ENCODE results near the gene PLA2G2A.

DNA sequence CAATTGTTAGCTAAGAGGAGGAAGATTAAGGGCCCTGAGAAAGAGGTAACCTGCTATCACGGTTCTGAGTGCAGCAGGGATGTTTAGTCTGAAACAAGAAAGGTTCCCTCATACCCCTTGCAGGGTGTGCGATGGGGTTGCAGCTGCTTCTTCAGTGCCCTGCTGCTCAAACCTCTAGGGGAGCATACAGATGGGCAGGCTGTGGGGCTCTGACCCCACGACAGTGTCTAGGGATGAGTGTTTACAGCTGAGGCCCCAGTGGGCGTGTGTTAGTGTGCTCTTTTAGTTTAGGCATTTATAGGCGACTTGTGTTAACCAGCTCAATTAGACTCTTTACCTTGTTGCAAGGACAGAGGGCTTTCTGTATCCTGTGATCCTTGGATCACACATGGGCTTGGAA, 49.3 kb upstream of the PLA2G2A start:
- TF ChIP-seq POLR2A (IDR thresholded peaks at IDR 0.05; ENCODE audit: low read depth, low read length) = no peak
- no peak for TF ChIP-seq POLR2AphosphoS5 (IDR thresholded peaks at IDR 0.05; ENCODE audit: low read depth, low read length)

All from GM12892 (cell line).